HFF-Myc (cell line): ENCODE measurements around the gene LDHA.

ENCODE experiments used
- DNase-seq: peaks from one replicate; pipeline ENCODE4 v3.0.0-alpha.2; 2011; ENCODE audit warnings: low read depth; ENCODE audit errors: extremely low read depth
- H3K4me3 ChIP-seq: replicated peaks from 2 replicates; pipeline ENCODE4 v1.5.1; 2011; ENCODE audit warnings: low read depth, mild to moderate bottlenecking, control low read depth, low read length
- TF ChIP-seq, protein P1 (sequence below): IDR thresholded peaks from 2 replicates; pipeline ENCODE4 v1.5.1; 2012; ENCODE audit warnings: mild to moderate bottlenecking, low read depth, low read length, control low read depth; ENCODE audit errors: missing control alignments

The LDHA gene

DNA sequence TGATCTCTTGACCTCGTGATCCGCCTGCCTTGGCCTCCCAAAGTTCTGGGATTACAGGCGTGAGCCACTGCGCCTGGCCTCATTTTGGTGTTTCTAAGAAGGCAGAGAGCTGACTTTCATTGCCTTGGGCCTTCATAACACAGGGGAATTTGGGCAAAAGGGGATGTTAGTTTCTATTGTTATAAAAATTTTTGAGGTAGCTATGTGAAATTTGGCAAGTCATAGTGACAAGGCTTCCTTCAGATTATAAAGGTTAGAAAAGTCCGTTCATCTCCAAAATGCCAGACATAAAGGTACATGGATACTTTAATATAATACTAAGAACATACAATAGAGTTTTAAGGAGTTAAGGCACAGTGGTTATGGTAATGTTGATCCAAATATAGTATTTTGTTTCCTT is 35.0 kb downstream of the LDHA start:
- TF ChIP-seq, protein P1, sequence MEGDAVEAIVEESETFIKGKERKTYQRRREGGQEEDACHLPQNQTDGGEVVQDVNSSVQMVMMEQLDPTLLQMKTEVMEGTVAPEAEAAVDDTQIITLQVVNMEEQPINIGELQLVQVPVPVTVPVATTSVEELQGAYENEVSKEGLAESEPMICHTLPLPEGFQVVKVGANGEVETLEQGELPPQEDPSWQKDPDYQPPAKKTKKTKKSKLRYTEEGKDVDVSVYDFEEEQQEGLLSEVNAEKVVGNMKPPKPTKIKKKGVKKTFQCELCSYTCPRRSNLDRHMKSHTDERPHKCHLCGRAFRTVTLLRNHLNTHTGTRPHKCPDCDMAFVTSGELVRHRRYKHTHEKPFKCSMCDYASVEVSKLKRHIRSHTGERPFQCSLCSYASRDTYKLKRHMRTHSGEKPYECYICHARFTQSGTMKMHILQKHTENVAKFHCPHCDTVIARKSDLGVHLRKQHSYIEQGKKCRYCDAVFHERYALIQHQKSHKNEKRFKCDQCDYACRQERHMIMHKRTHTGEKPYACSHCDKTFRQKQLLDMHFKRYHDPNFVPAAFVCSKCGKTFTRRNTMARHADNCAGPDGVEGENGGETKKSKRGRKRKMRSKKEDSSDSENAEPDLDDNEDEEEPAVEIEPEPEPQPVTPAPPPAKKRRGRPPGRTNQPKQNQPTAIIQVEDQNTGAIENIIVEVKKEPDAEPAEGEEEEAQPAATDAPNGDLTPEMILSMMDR: no peak
- no peak for DNase-seq
- H3K4me3 ChIP-seq: no peak overlapping the region

DNA sequence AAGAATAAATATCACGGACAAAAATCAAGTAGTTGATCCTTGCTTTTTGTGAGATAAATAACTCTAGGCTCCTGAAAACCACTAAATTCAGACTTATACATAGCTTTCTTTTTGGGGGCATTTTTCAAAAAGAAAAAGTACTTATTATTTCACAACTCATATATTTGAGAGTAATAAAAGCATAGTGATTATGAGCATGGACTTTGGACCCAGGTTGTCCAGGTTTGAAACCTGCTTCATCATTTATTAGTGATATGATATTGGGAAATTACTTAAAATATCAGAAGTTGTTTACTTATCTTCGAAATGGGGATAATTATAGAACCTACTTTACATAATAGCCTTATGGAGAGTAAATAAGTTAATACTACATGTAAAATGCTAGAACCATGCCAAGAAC is 44.3 kb downstream of the LDHA start:
- H3K4me3 ChIP-seq: no peak overlapping the region
- DNase-seq: no peak
- TF ChIP-seq, protein P1: no peak

DNA sequence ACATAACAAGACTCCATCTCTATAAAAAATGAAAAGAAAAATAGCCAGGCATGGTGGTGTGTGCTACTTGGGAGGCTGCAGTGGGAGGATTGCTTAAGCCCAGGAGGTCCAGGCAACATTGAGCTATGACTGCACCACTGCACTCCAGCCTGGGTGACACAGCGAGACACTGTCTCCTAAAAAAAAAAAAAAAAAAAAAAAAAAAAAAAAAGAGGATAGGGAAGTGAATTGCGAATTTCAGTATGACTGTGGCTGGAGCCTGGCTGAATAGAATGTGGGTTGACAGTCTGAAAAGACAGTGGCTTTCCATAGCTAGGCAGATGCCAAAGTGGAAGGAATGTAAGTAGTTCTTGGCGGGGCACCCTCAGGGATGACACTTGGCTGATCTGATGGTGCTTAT is 54.9 kb downstream of the LDHA start:
- TF ChIP-seq, protein P1: no peak
- no peak overlapping the region for H3K4me3 ChIP-seq

DNA sequence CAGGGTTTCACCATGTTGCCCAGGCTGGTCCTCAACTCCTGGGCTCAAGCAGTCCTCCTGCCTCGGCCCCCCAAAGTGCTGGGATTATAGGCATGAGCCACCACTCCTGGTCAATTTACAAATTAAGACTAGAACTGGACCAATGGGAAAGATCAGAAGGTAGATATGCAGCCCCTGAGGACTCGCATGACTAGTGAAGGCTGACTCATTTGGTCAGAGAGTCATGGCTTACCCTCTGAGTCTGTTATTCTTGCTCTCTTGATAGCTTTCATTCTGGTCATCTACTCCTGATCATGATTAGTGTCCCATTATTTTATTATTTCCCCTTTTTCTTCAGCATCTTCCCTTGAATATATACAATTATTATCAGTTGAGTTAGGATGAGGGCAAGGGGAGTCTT is 58.6 kb downstream of the LDHA start:
- DNase-seq: no peak
- TF ChIP-seq, protein P1: no peak
- H3K4me3 ChIP-seq: no peak overlapping the region

More for the DNA sequence above, 54.9 kb downstream of the LDHA start:
- no peak for DNase-seq

DNA sequence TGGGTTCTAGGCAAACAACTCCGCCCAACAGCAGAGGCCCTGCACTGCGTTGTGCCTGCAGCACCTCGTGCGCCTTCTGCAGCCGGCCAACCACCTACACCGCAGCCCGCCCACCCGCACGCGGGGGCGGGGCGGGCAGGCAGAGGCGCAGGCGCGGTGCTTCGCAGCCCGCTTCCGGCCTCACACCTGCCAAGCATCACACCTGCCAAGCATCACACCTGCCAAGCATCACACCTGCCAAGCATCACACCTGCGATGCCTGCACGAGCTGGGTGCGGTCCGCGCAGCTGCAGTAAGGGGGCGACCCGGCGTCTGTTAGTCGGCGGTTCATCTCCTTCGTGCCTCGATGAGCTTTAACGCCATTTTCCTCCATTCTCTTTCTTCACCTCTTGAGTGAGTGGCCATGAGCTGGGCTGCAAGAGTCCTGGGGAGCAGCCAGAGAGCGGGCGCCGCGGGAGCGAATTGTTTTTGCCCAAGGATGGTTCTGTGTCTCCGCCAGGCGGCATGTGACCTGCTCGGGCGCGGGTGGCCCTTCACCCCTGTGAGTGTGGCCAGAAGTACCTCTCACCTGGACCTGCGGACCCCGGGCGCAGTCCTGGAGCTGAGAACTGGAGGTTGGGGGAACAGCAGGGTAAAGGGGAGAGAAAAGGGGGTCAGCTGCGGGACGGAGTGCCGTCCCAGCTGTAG is 61.5 kb downstream of the LDHA start, which contains the start of gene LDHAL6A:
Gene LDHAL6A (plus strand): TSS at position 171 of the 687 bp plus-strand sequence. CDS start 825 bp downstream, outside the sequence.
- TF ChIP-seq, protein P1: no peak

DNA sequence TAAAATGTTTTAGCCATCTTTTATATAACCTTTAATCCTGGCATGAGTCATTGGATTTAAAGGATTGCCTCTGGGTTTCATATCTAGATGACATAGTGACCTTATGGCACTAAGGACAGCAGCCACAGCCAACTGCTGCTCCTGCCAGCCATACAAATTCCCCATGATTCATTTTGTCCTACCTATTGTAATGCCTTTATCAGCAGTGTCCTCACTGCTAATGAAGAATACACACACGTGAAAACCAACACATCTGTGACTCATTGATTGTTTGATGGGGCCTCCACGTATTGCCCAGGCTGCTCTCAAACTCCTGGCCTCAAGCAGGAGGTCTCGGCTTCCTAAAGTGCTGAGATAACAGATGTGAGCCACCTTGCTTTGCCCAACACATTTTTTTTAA is 63.1 kb downstream of the LDHA start:
- DNase-seq: no peak
- H3K4me3 ChIP-seq: no peak overlapping the region
- TF ChIP-seq, protein P1: no peak

More for the DNA sequence above, 61.5 kb downstream of the LDHA start, which contains the start of gene LDHAL6A:
- no peak for DNase-seq
- no peak within 1 kb of the TSS for H3K4me3 ChIP-seq
